VCaP (cell line): Measurements from ENCODE around the gene ANP32B.
A peak's percentile ranks its signal among the peaks of the same experiment; 100 is the strongest.

ENCODE experiments used
- H3K27ac ChIP-seq: fragments of 450-650 bp; 2 replicates; pipeline ENCODE4 v1.5.1; 2017
- TF ChIP-seq, protein P1 (sequence below): fragments of 450-650 bp; conservative IDR thresholded peaks from 2 replicates; pipeline ENCODE4 v1.5.1; 2017; ENCODE audit warnings: mild to moderate bottlenecking, moderate library complexity

Gene ANP32B

GRCh38 chr9:98054376-98054951 lies 71.3 kb downstream of the ANP32B start:
- H3K27ac ChIP-seq, result no peak overlapping the region
- TF ChIP-seq, protein P1, sequence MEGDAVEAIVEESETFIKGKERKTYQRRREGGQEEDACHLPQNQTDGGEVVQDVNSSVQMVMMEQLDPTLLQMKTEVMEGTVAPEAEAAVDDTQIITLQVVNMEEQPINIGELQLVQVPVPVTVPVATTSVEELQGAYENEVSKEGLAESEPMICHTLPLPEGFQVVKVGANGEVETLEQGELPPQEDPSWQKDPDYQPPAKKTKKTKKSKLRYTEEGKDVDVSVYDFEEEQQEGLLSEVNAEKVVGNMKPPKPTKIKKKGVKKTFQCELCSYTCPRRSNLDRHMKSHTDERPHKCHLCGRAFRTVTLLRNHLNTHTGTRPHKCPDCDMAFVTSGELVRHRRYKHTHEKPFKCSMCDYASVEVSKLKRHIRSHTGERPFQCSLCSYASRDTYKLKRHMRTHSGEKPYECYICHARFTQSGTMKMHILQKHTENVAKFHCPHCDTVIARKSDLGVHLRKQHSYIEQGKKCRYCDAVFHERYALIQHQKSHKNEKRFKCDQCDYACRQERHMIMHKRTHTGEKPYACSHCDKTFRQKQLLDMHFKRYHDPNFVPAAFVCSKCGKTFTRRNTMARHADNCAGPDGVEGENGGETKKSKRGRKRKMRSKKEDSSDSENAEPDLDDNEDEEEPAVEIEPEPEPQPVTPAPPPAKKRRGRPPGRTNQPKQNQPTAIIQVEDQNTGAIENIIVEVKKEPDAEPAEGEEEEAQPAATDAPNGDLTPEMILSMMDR, result no peak

GRCh38 chr9:98056269-98057137 lies 73.4 kb downstream of the ANP32B start, which contains the start of gene NANS:
NANS (plus strand) TSS chr9:98056732; CDS start chr9:98056809, 77 bp downstream.
- H3K27ac ChIP-seq, result peak within 1 kb of the TSS; percentile 78
- TF ChIP-seq, protein P1, result no peak

- TF ChIP-seq, protein P1, result no peak
- H3K27ac ChIP-seq, result peak overlapping the region; percentile 78
Observed at GRCh38 chr9:98057138-98057799, 74.1 kb downstream of the ANP32B start.

DNA sequence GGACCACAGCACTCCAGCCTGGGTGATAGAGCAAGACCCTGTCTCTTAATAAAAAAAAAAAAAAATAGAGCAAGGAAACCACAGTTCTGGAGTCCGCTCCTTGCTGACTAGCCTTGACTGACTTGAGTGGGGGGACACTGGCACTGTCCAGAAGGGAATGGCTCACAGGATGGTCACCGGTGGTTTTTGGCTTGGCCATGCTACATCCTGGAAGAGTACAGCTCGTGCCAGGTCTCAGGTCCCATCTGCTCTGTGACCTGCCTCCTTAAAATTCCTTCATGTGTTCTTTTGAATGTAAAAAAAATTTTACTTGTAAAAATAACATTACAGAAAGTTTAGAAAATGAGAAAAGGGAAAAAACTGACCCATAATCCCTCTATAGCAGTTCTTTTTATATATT lies 79.0 kb downstream of the ANP32B start:
- H3K27ac ChIP-seq, result peak overlapping the region; percentile 34; the same call in 1 of the 2 replicates
- TF ChIP-seq, protein P1, result no peak

DNA sequence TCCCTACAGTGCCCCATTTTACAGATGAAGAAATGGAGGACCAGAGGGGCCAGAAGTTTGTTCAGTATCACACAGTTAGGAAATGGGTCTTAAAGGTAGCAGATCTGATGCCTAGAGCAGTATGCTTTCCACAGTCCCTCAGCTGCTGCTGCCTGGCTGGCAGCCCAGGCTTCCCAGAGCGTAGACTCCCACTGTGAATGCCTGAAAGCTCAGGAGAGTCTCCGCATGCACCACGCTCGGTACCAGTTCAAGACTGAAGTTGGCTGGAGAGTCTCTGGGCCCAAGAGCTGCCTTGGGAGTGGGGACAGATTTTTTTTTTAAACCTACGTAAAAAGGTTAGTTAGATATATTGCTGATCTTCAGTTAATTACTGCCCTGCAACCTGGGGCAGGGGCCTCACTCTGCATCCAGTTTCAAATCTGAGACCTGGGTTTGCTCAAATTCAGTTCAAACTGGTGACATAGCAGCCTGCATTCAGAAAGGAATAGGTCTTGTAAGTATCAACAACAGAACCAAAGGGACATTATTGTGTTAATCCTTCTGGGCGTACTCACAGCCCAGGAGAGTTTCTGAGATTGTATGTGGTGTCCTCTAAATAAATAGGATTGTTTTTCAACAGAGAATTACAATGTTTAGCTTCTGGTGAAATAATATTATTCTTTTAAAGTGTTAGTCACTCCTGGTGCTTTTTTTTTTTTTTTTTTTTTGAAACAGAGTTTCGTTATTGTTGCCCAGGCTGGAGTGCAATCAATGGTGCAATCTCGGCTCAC lies 81.7 kb downstream of the ANP32B start:
- TF ChIP-seq, protein P1, result no peak
- no peak overlapping the region for H3K27ac ChIP-seq
